GM23338 (cell line): Measurements from ENCODE around the gene AP5S1. TPM values are rescaled to one million over a fixed set of nuclear protein-coding genes. Genes with fewer than 3 reads are reported as not detected.
A peak's percentile ranks its signal among the peaks of the same experiment; 100 is the strongest.

ENCODE experiments used
- ATAC-seq: fragments of 200-7000 bp; cut with Tn5 transposase; 3 replicates; pipeline ENCODE4 v1.9.1; 2020
- DNase-seq: peaks from one replicate; pipeline ENCODE4 v3.0.0-alpha.2; 2015; ENCODE audit warnings: low spot score
- H2AFZ ChIP-seq: fragments of 200-600 bp; sonication (generic); 2 replicates; pipeline ENCODE4 v1.8.0; 2016; ENCODE audit warnings: antibody characterized with exemption, mild to moderate bottlenecking, moderate library complexity
- H3F3A ChIP-seq: fragments of 200-600 bp; sonication (generic); replicated peaks from 2 replicates; pipeline ENCODE4 v1.8.0; 2017; ENCODE audit warnings: antibody characterized with exemption, mixed run types, low read depth
- H3K27ac ChIP-seq: fragments of 200-600 bp; sonication (generic); 2 replicates; pipeline ENCODE4 v1.6.1; 2016; ENCODE audit warnings: low read depth
- H3K27me3 ChIP-seq: fragments of 200-600 bp; sonication (generic); 2 replicates; pipeline ENCODE4 v1.8.0; 2016; ENCODE audit warnings: mild to moderate bottlenecking, mixed run types, moderate library complexity; ENCODE audit not compliant: insufficient read depth
- H3K36me3 ChIP-seq: fragments of 200-600 bp; sonication (generic); 2 replicates; pipeline ENCODE4 v1.8.0; 2016; ENCODE audit warnings: mild to moderate bottlenecking; ENCODE audit not compliant: insufficient read depth
- H3K4me1 ChIP-seq: fragments of 200-600 bp; sonication (generic); 2 replicates; pipeline ENCODE4 v1.8.0; 2016; ENCODE audit warnings: mild to moderate bottlenecking, moderate library complexity; ENCODE audit not compliant: insufficient read depth
- H3K4me2 ChIP-seq: fragments of 200-600 bp; sonication (generic); 2 replicates; pipeline ENCODE4 v1.7.1; 2017; ENCODE audit warnings: mixed run types
- H3K4me3 ChIP-seq: fragments of 200-600 bp; sonication (generic); 2 replicates; pipeline ENCODE4 v1.6.1; 2016; ENCODE audit warnings: mixed run types
- H3K79me2 ChIP-seq: fragments of 200-600 bp; sonication (generic); replicated peaks from 2 replicates; pipeline ENCODE4 v1.8.0; 2017; ENCODE audit warnings: mild to moderate bottlenecking; ENCODE audit not compliant: insufficient read depth
- H3K9me2 ChIP-seq: fragments of 200-600 bp; sonication (generic); 2 replicates; pipeline ENCODE4 v1.8.0; 2017; ENCODE audit not compliant: insufficient read depth
- H4K20me1 ChIP-seq: fragments of 200-600 bp; sonication (generic); replicated peaks from 2 replicates; pipeline ENCODE4 v1.8.0; 2017; ENCODE audit warnings: mild to moderate bottlenecking; ENCODE audit not compliant: insufficient read depth
- H3K27ac Mint-ChIP-seq: 2 replicates; pipeline ENCODE4 v1.8.0; 2020; ENCODE audit warnings: inconsistent platforms, mild to moderate bottlenecking, moderate library complexity, mixed read lengths
- H3K27me3 Mint-ChIP-seq: 3 replicates; pipeline ENCODE4 v1.8.0; 2022; ENCODE audit warnings: low read depth, mild to moderate bottlenecking, moderate library complexity, mixed read lengths, inconsistent platforms; ENCODE audit not compliant: insufficient read depth, poor library complexity
- H3K36me3 Mint-ChIP-seq: 3 replicates; pipeline ENCODE4 v1.8.0; 2021; ENCODE audit warnings: low read depth, mild to moderate bottlenecking, inconsistent platforms, moderate library complexity, mixed read lengths
- H3K4me1 Mint-ChIP-seq: 3 replicates; pipeline ENCODE4 v1.8.0; 2020; ENCODE audit warnings: mild to moderate bottlenecking, inconsistent platforms, mixed read lengths
- H3K4me3 Mint-ChIP-seq: 3 replicates; pipeline ENCODE4 v1.8.0; 2021; ENCODE audit warnings: moderate library complexity, mild to moderate bottlenecking, inconsistent platforms, mixed read lengths
- H3K9me3 Mint-ChIP-seq: 3 replicates; pipeline ENCODE4 v1.8.0; 2020; ENCODE audit warnings: moderate library complexity, mild to moderate bottlenecking, inconsistent platforms, mixed read lengths
- CREB1 ChIP-seq: fragments of 250-450 bp; sonication (Bioruptor Pico); IDR thresholded peaks from 2 replicates; pipeline ENCODE4 v1.5.0; 2020; ENCODE audit warnings: low read depth, mild to moderate bottlenecking, moderate library complexity
- EZH2 ChIP-seq: fragments of 200-600 bp; sonication (generic); IDR thresholded peaks from one replicate; pipeline ENCODE4 v1.8.0; 2017; ENCODE audit warnings: antibody characterized with exemption, mild to moderate bottlenecking, low read depth; ENCODE audit not compliant: unreplicated experiment
- EZH2phosphoT487 ChIP-seq: fragments of 200-600 bp; sonication (generic); IDR thresholded peaks from one replicate; pipeline ENCODE4 v1.8.1; 2018; ENCODE audit warnings: antibody characterized with exemption; ENCODE audit not compliant: unreplicated experiment
- JUNB ChIP-seq: IDR thresholded peaks from one replicate; pipeline ENCODE4 v1.6.1; 2016; ENCODE audit warnings: antibody characterized with exemption; ENCODE audit not compliant: unreplicated experiment
- POLR2AphosphoS5 ChIP-seq: IDR thresholded peaks from 2 replicates; pipeline ENCODE4 v1.6.1; 2016; ENCODE audit warnings: antibody characterized with exemption, low read depth
- STAT1 ChIP-seq: IDR thresholded peaks from one replicate; pipeline ENCODE4 v1.6.1; 2016; ENCODE audit warnings: antibody characterized with exemption; ENCODE audit not compliant: unreplicated experiment
- ZNF114 ChIP-seq: fragments of 250-450 bp; sonication (Bioruptor Pico); IDR thresholded peaks from 2 replicates; pipeline ENCODE4 v1.5.0; 2020; ENCODE audit warnings: mild to moderate bottlenecking, moderate library complexity
- ZNF331 ChIP-seq: fragments of 250-450 bp; sonication (Bioruptor Pico); IDR thresholded peaks from 2 replicates; pipeline ENCODE4 v1.5.0; 2020; ENCODE audit warnings: low read depth, mild to moderate bottlenecking, moderate library complexity
- polyA plus RNA-seq: library from polyadenylated mRNA; unstranded; fragments of >200 nt; fragmentation: Nextera tagmentation; extraction: Ambion mirVana; gene quantifications from 2 replicates; pipeline ENCODE4 v1.2.1, GENCODE V29; 2016
- total RNA-seq: library from RNA; depleted of rRNA; stranded (reverse); fragments of >200 nt; shearing (Covaris generic); gene quantifications from 2 replicates; pipeline ENCODE4 v1.2.3, GENCODE V29; 2014
- TF ChIP-seq, protein P1 (sequence below): fragments of 250-450 bp; sonication (Bioruptor Pico); IDR thresholded peaks from 2 replicates; pipeline ENCODE4 v1.5.0; 2020; ENCODE audit warnings: mild to moderate bottlenecking, moderate library complexity

The AP5S1 gene
- total and polyA plus RNA-seq, 2 experiments from 2014 or later, result 1.8 to 2.8 TPM

DNA sequence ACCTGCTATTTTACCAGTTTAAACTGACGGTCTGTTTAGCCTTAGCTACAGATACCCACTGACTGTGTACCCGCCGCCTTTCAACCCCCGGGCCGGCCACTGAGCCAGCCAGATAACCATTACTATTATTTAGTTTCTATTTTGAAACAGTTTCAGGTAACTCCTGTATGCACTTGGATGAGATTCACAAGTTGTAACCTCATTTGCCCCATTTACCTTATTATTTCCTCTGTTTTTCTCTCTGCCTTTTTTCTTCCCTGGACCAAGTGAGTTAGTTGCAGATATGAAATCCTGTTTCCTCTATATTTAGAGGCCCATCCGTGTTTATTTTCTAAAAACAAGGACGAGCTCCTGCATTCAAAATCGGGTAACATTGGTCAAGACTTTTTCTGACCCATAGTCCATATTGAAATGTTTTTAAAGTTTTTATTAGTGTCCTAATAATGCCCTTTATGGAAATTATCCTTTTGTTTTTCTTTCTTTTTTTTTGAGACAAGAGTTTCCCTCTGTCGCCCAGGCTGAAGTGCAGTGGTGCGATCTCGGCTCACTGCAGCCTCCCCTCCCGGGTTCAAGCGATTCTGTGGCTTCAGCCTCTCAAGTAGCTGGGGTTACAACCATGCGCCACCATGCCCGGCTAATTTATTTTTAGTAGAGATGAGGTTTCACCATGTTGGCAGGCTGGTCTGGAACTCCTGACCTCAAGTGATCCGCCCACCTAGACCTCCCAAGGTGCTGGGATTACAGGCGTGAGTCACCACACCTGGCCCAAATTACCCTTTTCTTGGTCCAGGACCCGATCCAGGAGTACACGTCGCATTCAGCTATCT lies 767 bp downstream of the AP5S1 start:
- Histone ChIP-seq H3K4me1 (peaks cover 11% of the 10 kb centered on the region; the same call in 1 of the 2 replicates), H3K36me3 (no peaks in the 10 kb centered on the region), H3K79me2 (no peaks in the 10 kb centered on the region), H3K27ac (peak overlapping the region; percentile 94), H4K20me1 (no peaks in the 10 kb centered on the region), H2AFZ (peak overlapping the region; percentile 93), H3K4me2 (peak overlapping the region; percentile 90), H3F3A (peaks cover 4% of the 10 kb centered on the region; the same call in 1 of the 2 replicates), H3K4me3 (peak overlapping the region; percentile 78), H3K27me3 (no peaks in the 10 kb centered on the region), H3K9me2 (no peaks in the 10 kb centered on the region)
- ATAC-seq (no peak), DNase-seq (no peak)
- H3K9me3 Mint-ChIP-seq, result no peaks in the 10 kb centered on the region
- no peak for TF ChIP-seq ZNF114 (CRISPR knock-in tag)
- TF ChIP-seq POLR2AphosphoS5, result no peak
- TF ChIP-seq EZH2, result no peak
- no peak for TF ChIP-seq JUNB
- no peak for TF ChIP-seq STAT1
- H3K27ac Mint-ChIP-seq, result peak overlapping the region; percentile 95
- peak overlapping the region; percentile 87 for H3K4me3 Mint-ChIP-seq
- peaks cover 6% of the 10 kb centered on the region for H3K27me3 Mint-ChIP-seq
- H3K36me3 Mint-ChIP-seq, result no peaks in the 10 kb centered on the region; the same call in 1 of the 3 replicates
- peaks cover 15% of the 10 kb centered on the region for H3K4me1 Mint-ChIP-seq

DNA sequence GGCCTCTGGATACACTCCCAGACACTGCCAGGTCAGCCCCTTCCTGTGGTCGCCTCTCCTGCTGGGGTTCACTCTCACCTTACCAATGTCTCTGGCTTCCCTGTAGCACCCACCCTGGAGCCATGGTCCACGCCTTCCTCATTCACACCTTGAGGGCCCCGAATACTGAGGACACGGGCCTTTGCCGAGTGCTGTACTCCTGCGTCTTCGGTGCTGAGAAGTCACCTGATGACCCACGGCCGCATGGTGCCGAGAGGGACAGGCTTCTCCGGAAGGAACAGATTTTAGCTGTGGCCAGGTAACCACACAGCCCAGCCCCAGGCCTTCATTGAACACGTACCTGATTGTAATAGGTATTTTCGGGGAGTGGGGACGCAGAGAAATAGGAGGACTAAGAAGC lies 1.6 kb downstream of the AP5S1 start:
- no peaks in the 10 kb centered on the region for H3K9me3 Mint-ChIP-seq
- H3K79me2 ChIP-seq, result no peaks in the 10 kb centered on the region
- no peaks in the 10 kb centered on the region; the same call in 1 of the 3 replicates for H3K36me3 Mint-ChIP-seq
- ATAC-seq (no peak), DNase-seq (no peak)
- no peak overlapping the region for H3K27ac Mint-ChIP-seq
- H3K27me3 Mint-ChIP-seq, result peaks cover 5% of the 10 kb centered on the region
- no peak overlapping the region for H3K27ac ChIP-seq
- H3F3A ChIP-seq, result peaks cover 4% of the 10 kb centered on the region; the same call in 1 of the 2 replicates
- no peak overlapping the region for H2AFZ ChIP-seq
- peaks cover 9% of the 10 kb centered on the region for H3K4me1 Mint-ChIP-seq
- H3K9me2 ChIP-seq, result no peaks in the 10 kb centered on the region
- no peaks in the 10 kb centered on the region for H3K36me3 ChIP-seq
- peak overlapping the region; percentile 87 for H3K4me3 Mint-ChIP-seq
- H3K4me2 ChIP-seq, result no peak overlapping the region
- no peak overlapping the region for H3K4me3 ChIP-seq
- no peaks in the 10 kb centered on the region for H3K27me3 ChIP-seq
- H3K4me1 ChIP-seq, result peaks cover 4% of the 10 kb centered on the region; the same call in 1 of the 2 replicates
- TF ChIP-seq, protein P1, sequence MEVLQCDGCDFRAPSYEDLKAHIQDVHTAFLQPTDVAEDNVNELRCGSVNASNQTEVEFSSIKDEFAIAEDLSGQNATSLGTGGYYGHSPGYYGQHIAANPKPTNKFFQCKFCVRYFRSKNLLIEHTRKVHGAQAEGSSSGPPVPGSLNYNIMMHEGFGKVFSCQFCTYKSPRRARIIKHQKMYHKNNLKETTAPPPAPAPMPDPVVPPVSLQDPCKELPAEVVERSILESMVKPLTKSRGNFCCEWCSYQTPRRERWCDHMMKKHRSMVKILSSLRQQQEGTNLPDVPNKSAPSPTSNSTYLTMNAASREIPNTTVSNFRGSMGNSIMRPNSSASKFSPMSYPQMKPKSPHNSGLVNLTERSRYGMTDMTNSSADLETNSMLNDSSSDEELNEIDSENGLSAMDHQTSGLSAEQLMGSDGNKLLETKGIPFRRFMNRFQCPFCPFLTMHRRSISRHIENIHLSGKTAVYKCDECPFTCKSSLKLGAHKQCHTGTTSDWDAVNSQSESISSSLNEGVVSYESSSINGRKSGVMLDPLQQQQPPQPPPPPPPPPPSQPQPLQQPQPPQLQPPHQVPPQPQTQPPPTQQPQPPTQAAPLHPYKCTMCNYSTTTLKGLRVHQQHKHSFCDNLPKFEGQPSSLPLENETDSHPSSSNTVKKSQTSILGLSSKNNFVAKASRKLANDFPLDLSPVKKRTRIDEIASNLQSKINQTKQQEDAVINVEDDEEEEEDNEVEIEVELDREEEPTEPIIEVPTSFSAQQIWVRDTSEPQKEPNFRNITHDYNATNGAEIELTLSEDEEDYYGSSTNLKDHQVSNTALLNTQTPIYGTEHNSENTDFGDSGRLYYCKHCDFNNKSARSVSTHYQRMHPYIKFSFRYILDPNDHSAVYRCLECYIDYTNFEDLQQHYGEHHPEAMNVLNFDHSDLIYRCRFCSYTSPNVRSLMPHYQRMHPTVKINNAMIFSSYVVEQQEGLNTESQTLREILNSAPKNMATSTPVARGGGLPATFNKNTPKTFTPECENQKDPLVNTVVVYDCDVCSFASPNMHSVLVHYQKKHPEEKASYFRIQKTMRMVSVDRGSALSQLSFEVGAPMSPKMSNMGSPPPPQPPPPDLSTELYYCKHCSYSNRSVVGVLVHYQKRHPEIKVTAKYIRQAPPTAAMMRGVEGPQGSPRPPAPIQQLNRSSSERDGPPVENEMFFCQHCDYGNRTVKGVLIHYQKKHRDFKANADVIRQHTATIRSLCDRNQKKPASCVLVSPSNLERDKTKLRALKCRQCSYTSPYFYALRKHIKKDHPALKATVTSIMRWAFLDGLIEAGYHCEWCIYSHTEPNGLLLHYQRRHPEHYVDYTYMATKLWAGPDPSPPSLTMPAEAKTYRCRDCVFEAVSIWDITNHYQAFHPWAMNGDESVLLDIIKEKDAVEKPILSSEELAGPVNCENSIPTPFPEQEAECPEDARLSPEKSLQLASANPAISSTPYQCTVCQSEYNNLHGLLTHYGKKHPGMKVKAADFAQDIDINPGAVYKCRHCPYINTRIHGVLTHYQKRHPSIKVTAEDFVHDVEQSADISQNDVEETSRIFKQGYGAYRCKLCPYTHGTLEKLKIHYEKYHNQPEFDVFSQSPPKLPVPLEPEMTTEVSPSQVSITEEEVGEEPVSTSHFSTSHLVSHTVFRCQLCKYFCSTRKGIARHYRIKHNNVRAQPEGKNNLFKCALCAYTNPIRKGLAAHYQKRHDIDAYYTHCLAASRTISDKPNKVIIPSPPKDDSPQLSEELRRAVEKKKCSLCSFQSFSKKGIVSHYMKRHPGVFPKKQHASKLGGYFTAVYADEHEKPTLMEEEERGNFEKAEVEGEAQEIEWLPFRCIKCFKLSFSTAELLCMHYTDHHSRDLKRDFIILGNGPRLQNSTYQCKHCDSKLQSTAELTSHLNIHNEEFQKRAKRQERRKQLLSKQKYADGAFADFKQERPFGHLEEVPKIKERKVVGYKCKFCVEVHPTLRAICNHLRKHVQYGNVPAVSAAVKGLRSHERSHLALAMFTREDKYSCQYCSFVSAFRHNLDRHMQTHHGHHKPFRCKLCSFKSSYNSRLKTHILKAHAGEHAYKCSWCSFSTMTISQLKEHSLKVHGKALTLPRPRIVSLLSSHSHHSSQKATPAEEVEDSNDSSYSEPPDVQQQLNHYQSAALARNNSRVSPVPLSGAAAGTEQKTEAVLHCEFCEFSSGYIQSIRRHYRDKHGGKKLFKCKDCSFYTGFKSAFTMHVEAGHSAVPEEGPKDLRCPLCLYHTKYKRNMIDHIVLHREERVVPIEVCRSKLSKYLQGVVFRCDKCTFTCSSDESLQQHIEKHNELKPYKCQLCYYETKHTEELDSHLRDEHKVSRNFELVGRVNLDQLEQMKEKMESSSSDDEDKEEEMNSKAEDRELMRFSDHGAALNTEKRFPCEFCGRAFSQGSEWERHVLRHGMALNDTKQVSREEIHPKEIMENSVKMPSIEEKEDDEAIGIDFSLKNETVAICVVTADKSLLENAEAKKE (CRISPR knock-in tag), result no peak
- TF ChIP-seq JUNB (no peak), ZNF331 (CRISPR knock-in tag) (no peak), CREB1 (CRISPR knock-in tag) (no peak), EZH2phosphoT487 (no peak), STAT1 (no peak), POLR2AphosphoS5 (no peak)
- H4K20me1 ChIP-seq, result no peaks in the 10 kb centered on the region
